ENCODE data around the gene SASS6. TPM values are rescaled to one million over a fixed set of nuclear protein-coding genes. Genes with fewer than 3 reads are reported as not detected.

Gene SASS6
- total RNA-seq, 1 donor from 2014 or later = 3.6 TPM

GRCh38 chr1:100151679-100152078 is 18.9 kb upstream of the SASS6 start:
- no peaks in the 10 kb centered on the region for H3K27me3 Mint-ChIP-seq (ENCODE audit: low read depth, unreplicated experiment)
- no peak overlapping the region for H3K4me2 ChIP-seq (ENCODE audit: low read length)
- H3K9me3 ChIP-seq (ENCODE audit: insufficient read depth, low read depth, low read length) = no peaks in the 10 kb centered on the region
- H3K36me3 Mint-ChIP-seq (ENCODE audit: low read depth, unreplicated experiment) = no peaks in the 10 kb centered on the region
- no peaks in the 10 kb centered on the region for H3K27me3 ChIP-seq (ENCODE audit: insufficient read depth, low read length)
- H3K4me3 Mint-ChIP-seq (ENCODE audit: unreplicated experiment) = no peak overlapping the region
- H3K4me3 ChIP-seq (ENCODE audit: insufficient read depth, low read depth, low read length) = no peak overlapping the region
- no peaks in the 10 kb centered on the region for H3K79me2 ChIP-seq (ENCODE audit: insufficient read depth, low read length)
- H3K36me3 ChIP-seq (ENCODE audit: insufficient read depth, low read length) = peaks cover 4% of the 10 kb centered on the region
- TF ChIP-seq EZH2 (IDR thresholded peaks at IDR 0.05; ENCODE audit: insufficient read depth, low read length) = no peak
- TF ChIP-seq, protein P1, sequence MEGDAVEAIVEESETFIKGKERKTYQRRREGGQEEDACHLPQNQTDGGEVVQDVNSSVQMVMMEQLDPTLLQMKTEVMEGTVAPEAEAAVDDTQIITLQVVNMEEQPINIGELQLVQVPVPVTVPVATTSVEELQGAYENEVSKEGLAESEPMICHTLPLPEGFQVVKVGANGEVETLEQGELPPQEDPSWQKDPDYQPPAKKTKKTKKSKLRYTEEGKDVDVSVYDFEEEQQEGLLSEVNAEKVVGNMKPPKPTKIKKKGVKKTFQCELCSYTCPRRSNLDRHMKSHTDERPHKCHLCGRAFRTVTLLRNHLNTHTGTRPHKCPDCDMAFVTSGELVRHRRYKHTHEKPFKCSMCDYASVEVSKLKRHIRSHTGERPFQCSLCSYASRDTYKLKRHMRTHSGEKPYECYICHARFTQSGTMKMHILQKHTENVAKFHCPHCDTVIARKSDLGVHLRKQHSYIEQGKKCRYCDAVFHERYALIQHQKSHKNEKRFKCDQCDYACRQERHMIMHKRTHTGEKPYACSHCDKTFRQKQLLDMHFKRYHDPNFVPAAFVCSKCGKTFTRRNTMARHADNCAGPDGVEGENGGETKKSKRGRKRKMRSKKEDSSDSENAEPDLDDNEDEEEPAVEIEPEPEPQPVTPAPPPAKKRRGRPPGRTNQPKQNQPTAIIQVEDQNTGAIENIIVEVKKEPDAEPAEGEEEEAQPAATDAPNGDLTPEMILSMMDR (IDR thresholded peaks at IDR 0.05; ENCODE audit: insufficient read depth, low read depth, low read length) = no peak
- no peaks in the 10 kb centered on the region for H3K4me1 ChIP-seq (ENCODE audit: insufficient read depth, low read length)
- no peak overlapping the region for H3K9ac ChIP-seq (ENCODE audit: low read length)
- H4K20me1 ChIP-seq (ENCODE audit: insufficient read depth, low read length) = no peaks in the 10 kb centered on the region
- H3K4me1 Mint-ChIP-seq (ENCODE audit: low read depth, unreplicated experiment) = no peaks in the 10 kb centered on the region
- no peak overlapping the region for H2AFZ ChIP-seq (ENCODE audit: low read depth, low read length)
- no peak overlapping the region for H3K27ac Mint-ChIP-seq (ENCODE audit: unreplicated experiment)
- no peak overlapping the region for H3K27ac ChIP-seq (ENCODE audit: low read depth, low read length)
- no peaks in the 10 kb centered on the region for H3K9me3 Mint-ChIP-seq (ENCODE audit: unreplicated experiment)
- DNase-seq (ENCODE audit: low read depth) (no peak), FAIRE-seq (no peak)

GRCh38 chr1:100147875-100148274 is 15.1 kb upstream of the SASS6 start:
- Mint-ChIP-seq H3K27me3 (ENCODE audit: low read depth, unreplicated experiment) (no peaks in the 10 kb centered on the region), H3K4me1 (ENCODE audit: low read depth, unreplicated experiment) (no peaks in the 10 kb centered on the region), H3K4me3 (ENCODE audit: unreplicated experiment) (no peak overlapping the region), H3K36me3 (ENCODE audit: low read depth, unreplicated experiment) (no peaks in the 10 kb centered on the region), H3K27ac (ENCODE audit: unreplicated experiment) (no peak overlapping the region), H3K9me3 (ENCODE audit: unreplicated experiment) (no peaks in the 10 kb centered on the region)
- no peaks in the 10 kb centered on the region for H3K9me3 ChIP-seq (ENCODE audit: insufficient read depth, low read depth, low read length)
- no peaks in the 10 kb centered on the region for H3K4me1 ChIP-seq (ENCODE audit: insufficient read depth, low read length)
- H4K20me1 ChIP-seq (ENCODE audit: insufficient read depth, low read length) = no peaks in the 10 kb centered on the region
- DNase-seq (ENCODE audit: low read depth) (no peak), FAIRE-seq (no peak)
- H3K9ac ChIP-seq (ENCODE audit: low read length) = no peak overlapping the region
- no peak overlapping the region for H3K4me2 ChIP-seq (ENCODE audit: low read length)
- H3K27ac ChIP-seq (ENCODE audit: low read depth, low read length) = no peak overlapping the region
- H3K79me2 ChIP-seq (ENCODE audit: insufficient read depth, low read length) = no peaks in the 10 kb centered on the region
- H3K4me3 ChIP-seq (ENCODE audit: insufficient read depth, low read depth, low read length) = no peak overlapping the region
- peaks cover 29% of the 10 kb centered on the region for H3K36me3 ChIP-seq (ENCODE audit: insufficient read depth, low read length)
- TF ChIP-seq, protein P1 (IDR thresholded peaks at IDR 0.05; ENCODE audit: insufficient read depth, low read depth, low read length) = no peak
- no peak for TF ChIP-seq EZH2 (IDR thresholded peaks at IDR 0.05; ENCODE audit: insufficient read depth, low read length)
- no peaks in the 10 kb centered on the region for H3K27me3 ChIP-seq (ENCODE audit: insufficient read depth, low read length)
- no peak overlapping the region for H2AFZ ChIP-seq (ENCODE audit: low read depth, low read length)

- H3K9me3 ChIP-seq (ENCODE audit: insufficient read depth, low read depth, low read length) = no peaks in the 10 kb centered on the region
- no peaks in the 10 kb centered on the region for H4K20me1 ChIP-seq (ENCODE audit: insufficient read depth, low read length)
- no peaks in the 10 kb centered on the region for H3K36me3 Mint-ChIP-seq (ENCODE audit: low read depth, unreplicated experiment)
- no peaks in the 10 kb centered on the region for H3K4me1 Mint-ChIP-seq (ENCODE audit: low read depth, unreplicated experiment)
- DNase-seq (ENCODE audit: low read depth) = no peak
- no peak overlapping the region for H3K9ac ChIP-seq (ENCODE audit: low read length)
- no peak overlapping the region for H3K27ac ChIP-seq (ENCODE audit: low read depth, low read length)
- TF ChIP-seq, protein P1 (IDR thresholded peaks at IDR 0.05; ENCODE audit: insufficient read depth, low read depth, low read length) = no peak
- TF ChIP-seq EZH2 (IDR thresholded peaks at IDR 0.05; ENCODE audit: insufficient read depth, low read length) = no peak
- H3K4me3 ChIP-seq (ENCODE audit: insufficient read depth, low read depth, low read length) = no peak overlapping the region
- H3K79me2 ChIP-seq (ENCODE audit: insufficient read depth, low read length) = no peaks in the 10 kb centered on the region
- H3K4me2 ChIP-seq (ENCODE audit: low read length) = no peak overlapping the region
- H3K27me3 Mint-ChIP-seq (ENCODE audit: low read depth, unreplicated experiment) = no peaks in the 10 kb centered on the region
- no peaks in the 10 kb centered on the region for H3K27me3 ChIP-seq (ENCODE audit: insufficient read depth, low read length)
- no peak overlapping the region for H3K27ac Mint-ChIP-seq (ENCODE audit: unreplicated experiment)
- H2AFZ ChIP-seq (ENCODE audit: low read depth, low read length) = no peak overlapping the region
- H3K4me1 ChIP-seq (ENCODE audit: insufficient read depth, low read length) = no peaks in the 10 kb centered on the region
- no peak overlapping the region for H3K4me3 Mint-ChIP-seq (ENCODE audit: unreplicated experiment)
- FAIRE-seq = no peak
- H3K9me3 Mint-ChIP-seq (ENCODE audit: unreplicated experiment) = no peaks in the 10 kb centered on the region
- H3K36me3 ChIP-seq (ENCODE audit: insufficient read depth, low read length) = peaks cover 29% of the 10 kb centered on the region
These were observed 14.2 kb upstream of the SASS6 start for GRCh38 chr1:100146958-100147357.

All from astrocyte (in vitro differentiated cells and primary cell).